Measurements from ENCODE around the gene IL1RAPL1. TPM values are rescaled to one million over a fixed set of nuclear protein-coding genes. Genes with fewer than 3 reads are reported as not detected.
"Not testable (repeated sequence)": the region's sequence is repeated elsewhere in the genome, so short reads cannot be mapped to it uniquely, and the experiment has no call there.

Gene IL1RAPL1
- total and polyA plus RNA-seq, 4 experiments from 2014 or later = not detected

- H3K9me3 Mint-ChIP-seq; H3K9me3 ChIP-seq (ENCODE audit: control insufficient read depth in 1 of 2, low read length in 2 of 2); H3K4me1 ChIP-seq (ENCODE audit: insufficient read depth, low read length); CTCF ChIA-PET (ENCODE audit: partially characterized antibody); H3K4me3 Mint-ChIP-seq; DNase-seq; H3K4me3 ChIP-seq (ENCODE audit: low read length in 2 of 2); H3K4me1 Mint-ChIP-seq; H3K36me3 ChIP-seq (ENCODE audit: insufficient read depth, low read length); H3K27ac ChIP-seq (ENCODE audit: low read depth, low read length); H3K27ac Mint-ChIP-seq; H3K27me3 Mint-ChIP-seq; intact Hi-C loops (cut with micrococcal nuclease); H3K36me3 Mint-ChIP-seq; POLR2A ChIA-PET (ENCODE audit: partially characterized antibody); H3K27me3 ChIP-seq (ENCODE audit: insufficient read depth, low read length): not testable (repeated sequence)
These were observed 745.8 kb downstream of the IL1RAPL1 start for GRCh38 chrX:29333091-29333490.

GRCh38 chrX:29348288-29348687 lies 761.0 kb downstream of the IL1RAPL1 start:
- Mint-ChIP-seq H3K4me1 (no peaks in the 10 kb centered on the region), H3K36me3 (no peaks in the 10 kb centered on the region), H3K4me3 (no peak overlapping the region), H3K27me3 (no peaks in the 10 kb centered on the region), H3K27ac (no peak overlapping the region), H3K9me3 (peaks cover 0 to 5% (median 0%) of the 10 kb centered on the region in 8 donors)
- no peaks in the 10 kb centered on the region for H3K36me3 ChIP-seq (ENCODE audit: insufficient read depth, low read length)
- H3K27ac ChIP-seq (ENCODE audit: low read depth, low read length) = no peak overlapping the region
- H3K4me3 ChIP-seq (ENCODE audit: low read length in 2 of 2) = no peak overlapping the region
- no peak for DNase-seq
- POLR2A ChIA-PET (ENCODE audit: partially characterized antibody) = no interaction called here
- no peaks in the 10 kb centered on the region for H3K9me3 ChIP-seq (ENCODE audit: control insufficient read depth in 1 of 2, low read length in 2 of 2)
- no peaks in the 10 kb centered on the region for H3K27me3 ChIP-seq (ENCODE audit: insufficient read depth, low read length)
- intact Hi-C loops (cut with micrococcal nuclease) = no loop called here
- no peaks in the 10 kb centered on the region for H3K4me1 ChIP-seq (ENCODE audit: insufficient read depth, low read length)
- CTCF ChIA-PET (ENCODE audit: partially characterized antibody) = no interaction called here

DNA sequence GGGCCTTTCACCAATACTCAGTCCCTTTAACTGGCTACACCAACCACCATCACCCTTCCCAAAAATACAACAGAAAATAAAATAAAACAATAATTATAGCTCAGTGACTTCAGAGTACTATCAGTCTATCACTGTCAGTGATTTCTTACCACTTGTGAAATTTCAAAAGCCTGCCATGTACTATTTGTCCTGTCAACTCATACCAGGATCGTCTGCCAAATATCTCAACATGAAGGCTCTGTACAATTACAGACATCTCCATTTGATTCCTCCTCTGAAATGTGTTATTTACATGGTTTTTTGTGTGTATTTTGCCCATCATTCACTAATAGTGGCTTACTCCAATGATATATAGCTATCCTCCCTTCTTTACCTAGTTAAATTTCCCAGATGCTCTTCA lies 772.0 kb downstream of the IL1RAPL1 start:
- intact Hi-C loops (cut with micrococcal nuclease) = no loop called here
- no peak overlapping the region for H3K4me3 Mint-ChIP-seq
- Histone ChIP-seq H3K4me1 (ENCODE audit: insufficient read depth, low read length) (no peaks in the 10 kb centered on the region), H3K27me3 (ENCODE audit: insufficient read depth, low read length) (no peaks in the 10 kb centered on the region), H3K9me3 (ENCODE audit: control insufficient read depth in 1 of 2, low read length in 2 of 2) (no peaks in the 10 kb centered on the region), H3K36me3 (ENCODE audit: insufficient read depth, low read length) (no peaks in the 10 kb centered on the region), H3K4me3 (ENCODE audit: low read length in 2 of 2) (no peak overlapping the region), H3K27ac (ENCODE audit: low read depth, low read length) (no peak overlapping the region)
- no peak overlapping the region for H3K27ac Mint-ChIP-seq
- H3K9me3 Mint-ChIP-seq = peaks cover 0 to 7% (median 0%) of the 10 kb centered on the region in 8 donors
- ChIA-PET CTCF (ENCODE audit: partially characterized antibody) (no interaction called here), POLR2A (ENCODE audit: partially characterized antibody) (no interaction called here)
- no peaks in the 10 kb centered on the region for H3K36me3 Mint-ChIP-seq
- no peaks in the 10 kb centered on the region for H3K4me1 Mint-ChIP-seq
- no peak for DNase-seq
- no peaks in the 10 kb centered on the region for H3K27me3 Mint-ChIP-seq

DNA sequence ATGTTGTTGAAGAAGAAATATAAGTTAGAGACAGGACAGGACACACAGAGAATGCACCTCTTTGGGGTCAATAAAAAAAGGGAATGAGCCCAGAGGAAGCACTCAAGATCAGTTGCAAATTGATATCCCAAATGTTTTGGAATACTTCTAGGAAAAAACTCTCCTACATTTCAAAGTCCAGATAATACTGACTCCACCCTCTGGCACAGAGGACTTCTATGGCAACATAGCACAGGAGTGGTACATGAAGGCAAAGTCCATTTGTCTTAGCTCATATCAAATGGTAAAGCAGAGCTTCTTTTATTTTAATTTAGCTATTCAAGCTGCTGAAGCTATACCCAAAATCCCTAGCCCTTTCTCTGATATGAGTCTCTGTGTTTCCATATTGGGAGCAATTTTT lies 787.5 kb downstream of the IL1RAPL1 start:
- H3K9me3 Mint-ChIP-seq = peaks cover 0 to 27% (median 16%) of the 10 kb centered on the region in 8 donors
- H3K4me1 ChIP-seq (ENCODE audit: insufficient read depth, low read length); H3K27ac Mint-ChIP-seq; H3K4me3 ChIP-seq (ENCODE audit: low read length in 2 of 2); CTCF ChIA-PET (ENCODE audit: partially characterized antibody); H3K4me3 Mint-ChIP-seq; H3K27me3 ChIP-seq (ENCODE audit: insufficient read depth, low read length); intact Hi-C loops (cut with micrococcal nuclease); H3K27me3 Mint-ChIP-seq; H3K9me3 ChIP-seq (ENCODE audit: control insufficient read depth in 1 of 2, low read length in 2 of 2); H3K36me3 Mint-ChIP-seq; H3K36me3 ChIP-seq (ENCODE audit: insufficient read depth, low read length); DNase-seq; H3K4me1 Mint-ChIP-seq; H3K27ac ChIP-seq (ENCODE audit: low read depth, low read length); POLR2A ChIA-PET (ENCODE audit: partially characterized antibody): not testable (repeated sequence)

DNA sequence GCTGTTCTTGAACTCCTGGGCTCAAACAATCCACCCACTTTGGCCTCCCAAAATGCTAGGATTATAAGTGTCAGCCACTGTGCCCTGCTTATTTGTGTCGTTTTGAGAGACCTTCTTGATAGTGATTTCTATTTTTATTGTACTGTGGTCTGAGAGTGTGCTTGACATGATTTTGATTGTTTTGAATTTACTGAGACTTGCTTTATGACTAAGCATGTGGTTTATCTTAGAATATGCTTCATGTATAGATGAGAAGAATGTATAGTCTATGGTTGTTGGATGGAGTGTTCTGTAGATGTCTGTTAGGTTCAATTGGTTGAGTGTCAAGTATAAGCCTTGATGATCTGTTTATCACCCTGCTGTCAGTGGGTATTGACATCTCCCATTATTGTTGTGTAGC lies 789.3 kb downstream of the IL1RAPL1 start:
- no peaks in the 10 kb centered on the region for H3K9me3 ChIP-seq (ENCODE audit: control insufficient read depth in 1 of 2, low read length in 2 of 2)
- no peaks in the 10 kb centered on the region for H3K36me3 ChIP-seq (ENCODE audit: insufficient read depth, low read length)
- intact Hi-C loops (cut with micrococcal nuclease) = no loop called here
- no peaks in the 10 kb centered on the region for H3K4me1 ChIP-seq (ENCODE audit: insufficient read depth, low read length)
- ChIA-PET CTCF (ENCODE audit: partially characterized antibody) (no interaction called here), POLR2A (ENCODE audit: partially characterized antibody) (no interaction called here)
- Mint-ChIP-seq H3K4me1 (no peaks in the 10 kb centered on the region), H3K36me3 (no peaks in the 10 kb centered on the region), H3K9me3 (peaks cover 0 to 30% (median 17%) of the 10 kb centered on the region in 8 donors), H3K27ac (no peak overlapping the region), H3K4me3 (no peak overlapping the region), H3K27me3 (no peaks in the 10 kb centered on the region)
- no peaks in the 10 kb centered on the region for H3K27me3 ChIP-seq (ENCODE audit: insufficient read depth, low read length)
- H3K27ac ChIP-seq (ENCODE audit: low read depth, low read length) = no peak overlapping the region
- H3K4me3 ChIP-seq (ENCODE audit: low read length in 2 of 2) = no peak overlapping the region
- DNase-seq = no peak

DNA sequence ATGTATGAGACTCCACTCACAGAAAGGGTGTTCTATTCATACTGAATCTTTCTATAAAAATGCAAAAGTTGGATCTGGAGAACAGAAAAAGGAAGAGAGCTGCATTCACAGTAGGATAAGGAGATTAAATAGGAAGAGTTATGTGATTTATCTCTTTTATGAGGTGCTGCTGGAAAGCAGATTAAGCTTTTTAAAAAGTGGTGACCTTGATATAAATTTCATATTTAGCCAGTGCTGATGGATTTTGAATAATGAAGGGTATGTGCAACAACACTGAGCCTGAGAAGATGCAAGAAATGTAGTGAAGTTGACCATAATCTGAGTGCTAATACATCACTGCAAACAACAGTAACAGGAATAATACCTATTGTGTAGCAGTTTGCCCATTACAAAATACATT lies 795.6 kb downstream of the IL1RAPL1 start:
- DNase-seq = no peak
- Histone ChIP-seq H3K27ac (ENCODE audit: low read depth, low read length) (no peak overlapping the region), H3K9me3 (ENCODE audit: control insufficient read depth in 1 of 2, low read length in 2 of 2) (no peaks in the 10 kb centered on the region), H3K36me3 (ENCODE audit: insufficient read depth, low read length) (no peaks in the 10 kb centered on the region), H3K4me3 (ENCODE audit: low read length in 2 of 2) (no peak overlapping the region), H3K27me3 (ENCODE audit: insufficient read depth, low read length) (no peaks in the 10 kb centered on the region), H3K4me1 (ENCODE audit: insufficient read depth, low read length) (no peaks in the 10 kb centered on the region)
- Mint-ChIP-seq H3K4me3 (no peak overlapping the region), H3K9me3 (peaks cover 0 to 14% (median 5%) of the 10 kb centered on the region in 8 donors), H3K27me3 (no peaks in the 10 kb centered on the region), H3K4me1 (no peaks in the 10 kb centered on the region), H3K36me3 (no peaks in the 10 kb centered on the region), H3K27ac (no peak overlapping the region)
- POLR2A ChIA-PET (ENCODE audit: partially characterized antibody) = no interaction called here
- CTCF ChIA-PET (ENCODE audit: partially characterized antibody) = no interaction called here
- intact Hi-C loops (cut with micrococcal nuclease) = no loop called here

DNA sequence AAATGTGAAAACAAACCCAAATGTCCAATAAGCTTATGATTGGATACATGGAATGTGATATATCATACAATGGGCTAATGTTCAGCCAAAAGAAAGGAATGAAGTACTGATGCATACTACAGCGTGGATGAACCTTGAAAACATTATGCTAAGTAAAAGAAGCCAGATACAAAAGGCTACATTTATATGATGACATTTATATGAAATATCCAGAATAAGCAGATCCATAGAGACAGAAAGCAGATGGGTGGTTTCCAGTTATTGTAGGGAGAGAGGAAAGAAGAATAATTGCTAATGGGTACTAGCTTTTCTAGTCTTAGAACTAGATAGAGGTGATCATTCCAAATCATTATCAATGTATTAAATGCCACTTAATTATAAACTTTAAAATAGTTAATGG lies 801.3 kb downstream of the IL1RAPL1 start:
- H3K4me3 Mint-ChIP-seq = no peak overlapping the region
- ChIA-PET CTCF (ENCODE audit: partially characterized antibody) (no interaction called here), POLR2A (ENCODE audit: partially characterized antibody) (no interaction called here)
- H3K4me1 ChIP-seq (ENCODE audit: insufficient read depth, low read length) = no peaks in the 10 kb centered on the region
- no peaks in the 10 kb centered on the region for H3K27me3 ChIP-seq (ENCODE audit: insufficient read depth, low read length)
- intact Hi-C loops (cut with micrococcal nuclease) = no loop called here
- no peaks in the 10 kb centered on the region for H3K4me1 Mint-ChIP-seq
- H3K27ac Mint-ChIP-seq = no peak overlapping the region
- H3K36me3 Mint-ChIP-seq = no peaks in the 10 kb centered on the region
- no peak for DNase-seq
- H3K4me3 ChIP-seq (ENCODE audit: low read length in 2 of 2) = no peak overlapping the region
- H3K27ac ChIP-seq (ENCODE audit: low read depth, low read length) = no peak overlapping the region
- H3K27me3 Mint-ChIP-seq = no peaks in the 10 kb centered on the region
- H3K9me3 Mint-ChIP-seq = peaks cover 0 to 5% (median 3%) of the 10 kb centered on the region in 8 donors
- no peaks in the 10 kb centered on the region for H3K36me3 ChIP-seq (ENCODE audit: insufficient read depth, low read length)
- no peaks in the 10 kb centered on the region for H3K9me3 ChIP-seq (ENCODE audit: control insufficient read depth in 1 of 2, low read length in 2 of 2)

DNA sequence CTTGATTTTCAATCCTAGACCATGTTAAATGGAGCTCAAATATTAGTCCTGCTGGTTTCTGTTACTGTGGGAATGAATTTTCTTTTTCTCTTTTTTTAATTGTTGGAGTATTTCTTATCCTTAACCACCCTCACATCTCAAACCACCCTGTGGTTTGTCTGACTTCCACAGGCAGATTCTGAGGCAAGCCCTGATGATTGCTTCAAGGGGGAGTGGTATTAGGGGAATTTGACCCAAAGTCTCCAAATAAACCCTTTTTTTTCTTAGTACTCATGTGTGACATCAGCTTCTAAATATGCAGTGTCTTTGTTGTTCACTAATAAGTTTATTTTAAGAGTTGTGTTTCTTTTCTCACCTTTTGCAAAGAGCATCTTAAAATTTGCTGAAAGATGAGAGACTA lies 810.3 kb downstream of the IL1RAPL1 start:
- ChIA-PET POLR2A (ENCODE audit: partially characterized antibody) (no interaction called here), CTCF (ENCODE audit: partially characterized antibody) (no interaction called here)
- H3K4me3 ChIP-seq (ENCODE audit: low read length in 2 of 2) = no peak overlapping the region
- no peaks in the 10 kb centered on the region for H3K9me3 ChIP-seq (ENCODE audit: control insufficient read depth in 1 of 2, low read length in 2 of 2)
- no peaks in the 10 kb centered on the region for H3K4me1 ChIP-seq (ENCODE audit: insufficient read depth, low read length)
- Mint-ChIP-seq H3K27ac (no peak overlapping the region), H3K27me3 (no peaks in the 10 kb centered on the region), H3K4me1 (no peaks in the 10 kb centered on the region), H3K4me3 (no peak overlapping the region), H3K9me3 (peaks cover 0 to 3% (median 0%) of the 10 kb centered on the region in 8 donors), H3K36me3 (no peaks in the 10 kb centered on the region)
- intact Hi-C loops (cut with micrococcal nuclease) = no loop called here
- H3K36me3 ChIP-seq (ENCODE audit: insufficient read depth, low read length) = no peaks in the 10 kb centered on the region
- no peaks in the 10 kb centered on the region for H3K27me3 ChIP-seq (ENCODE audit: insufficient read depth, low read length)
- no peak overlapping the region for H3K27ac ChIP-seq (ENCODE audit: low read depth, low read length)
- no peak for DNase-seq

Data from CD4-positive, alpha-beta memory T cell (primary cell).